ENCODE measurements around the gene INPP5A.
"Not testable (repeated sequence)": the region's sequence is repeated elsewhere in the genome, so short reads cannot be mapped to it uniquely, and the experiment has no call there.

The INPP5A gene

GRCh38 chr10:132742837-132743194, 205.2 kb downstream of the INPP5A start:
- no peak for DNase-seq (ENCODE audit: low read depth)

DNA sequence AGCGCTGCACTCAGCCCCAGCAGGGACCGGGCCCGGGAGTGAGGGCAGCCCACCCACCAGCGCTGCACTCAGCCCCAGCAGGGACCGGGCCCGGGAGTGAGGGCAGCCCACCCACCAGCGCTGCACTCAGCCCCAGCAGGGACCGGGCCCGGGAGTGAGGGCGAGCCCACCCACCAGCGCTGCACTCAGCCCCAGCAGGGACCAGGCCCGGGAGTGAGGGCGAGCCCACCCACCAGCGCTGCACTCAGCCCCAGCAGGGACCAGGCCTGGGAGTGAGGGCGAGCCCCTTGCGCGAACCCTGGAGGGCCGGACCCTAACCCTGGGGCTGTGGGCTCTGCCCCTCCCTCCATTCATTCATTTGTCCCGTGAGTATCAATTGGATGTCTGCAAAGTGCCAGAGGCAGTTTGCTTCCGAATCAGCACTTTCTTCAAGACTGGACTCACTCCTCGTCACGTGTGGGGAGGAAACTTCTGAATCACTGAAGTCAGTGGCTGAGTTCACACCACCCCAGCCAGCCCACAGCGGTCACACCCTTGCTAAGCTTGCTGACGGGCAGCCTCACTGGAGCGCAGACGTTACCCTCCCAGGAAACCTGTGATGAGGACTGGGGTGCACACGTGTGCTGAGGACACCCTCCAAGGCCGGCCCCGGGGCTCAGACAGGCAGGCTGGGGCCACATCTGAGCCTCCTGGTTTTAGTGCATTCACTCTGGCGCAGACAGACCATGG, 205.8 kb downstream of the INPP5A start:
- DNase-seq (ENCODE audit: low read depth), result not testable (repeated sequence)

GRCh38 chr10:132743925-132744490, 206.4 kb downstream of the INPP5A start:
- DNase-seq (ENCODE audit: low read depth), result no peak

DNA sequence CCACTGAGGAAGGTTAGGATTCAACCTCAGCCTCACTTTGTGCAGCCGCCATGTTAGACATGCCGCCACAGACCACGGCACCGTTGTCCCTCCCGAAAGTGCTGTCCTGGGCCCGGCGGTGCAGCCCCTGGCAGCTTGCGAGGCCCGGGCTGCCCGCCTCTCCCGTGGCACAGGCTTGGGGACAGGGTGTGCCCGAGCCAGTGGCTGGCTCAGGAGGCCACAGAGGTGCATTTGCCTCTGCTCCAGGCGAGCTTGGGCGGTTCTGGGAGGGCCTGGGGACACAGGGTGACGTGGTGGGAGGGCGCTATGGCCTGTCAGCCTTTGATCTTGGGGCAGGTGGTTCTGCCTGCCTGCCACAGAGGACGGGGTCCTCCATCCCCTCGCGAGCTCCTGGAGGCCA, 207.3 kb downstream of the INPP5A start:
- no peak for DNase-seq (ENCODE audit: low read depth)

DNA sequence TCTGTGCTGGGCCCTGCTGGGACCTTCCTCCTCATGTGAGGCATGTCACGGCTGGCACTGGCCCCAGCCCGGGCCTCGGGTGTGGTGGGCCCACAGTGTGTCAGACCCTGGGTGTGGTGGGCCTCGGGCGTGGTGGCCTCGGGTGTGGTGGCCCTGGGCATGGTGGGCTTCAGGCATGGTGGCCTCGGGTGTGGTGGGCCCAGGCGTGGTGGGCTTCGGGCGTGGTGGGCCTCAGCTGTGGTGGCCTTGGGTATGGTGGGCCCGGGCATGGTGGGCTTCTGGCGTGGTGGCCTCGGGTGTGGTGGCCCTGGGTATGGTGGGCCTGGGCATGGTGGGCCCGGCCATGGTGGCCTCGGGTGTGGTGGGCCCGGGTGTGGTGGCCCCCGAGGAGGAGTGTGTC, 207.9 kb downstream of the INPP5A start:
- no peak for DNase-seq (ENCODE audit: low read depth)

DNA sequence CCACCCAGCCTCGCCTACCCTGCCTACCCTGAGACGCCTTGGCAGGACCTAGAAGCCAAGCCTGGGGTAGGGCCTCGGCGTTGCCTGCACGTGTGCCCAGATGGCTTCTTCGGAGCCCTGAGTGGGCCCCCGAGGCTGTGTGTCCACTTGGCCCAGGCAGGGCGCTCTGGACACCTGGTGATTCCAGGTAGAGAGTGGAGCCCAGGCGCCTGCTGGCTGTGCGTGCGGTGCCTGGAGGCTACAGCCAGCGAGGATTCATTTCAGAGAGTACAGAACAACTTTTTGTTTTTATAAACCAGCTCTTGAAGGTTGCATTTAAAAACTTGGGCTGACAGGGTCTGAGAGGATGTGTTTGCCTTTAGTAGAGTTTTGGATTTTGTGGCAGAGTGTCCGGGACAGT, 208.4 kb downstream of the INPP5A start:
- no peak for DNase-seq (ENCODE audit: low read depth)

DNA sequence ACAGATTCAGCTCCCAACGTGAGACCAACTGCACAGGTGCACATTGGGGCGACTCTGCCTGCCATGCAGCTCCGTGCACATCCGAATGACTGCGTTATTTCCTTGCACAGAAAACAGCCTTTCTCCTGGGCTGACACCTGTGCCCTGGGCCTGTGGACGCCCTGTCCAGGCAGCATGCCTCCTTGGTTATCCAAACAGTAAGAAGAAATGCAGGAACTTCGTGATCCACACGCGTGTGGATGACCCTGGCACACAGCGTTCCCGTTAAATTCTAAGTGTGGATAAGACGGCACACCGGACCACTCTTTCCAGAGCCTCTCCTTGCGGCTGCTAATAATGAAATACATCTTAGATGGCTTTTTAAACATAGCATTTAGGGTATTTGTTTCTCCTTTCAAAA, 208.8 kb downstream of the INPP5A start:
- DNase-seq (ENCODE audit: low read depth), result no peak

DNA sequence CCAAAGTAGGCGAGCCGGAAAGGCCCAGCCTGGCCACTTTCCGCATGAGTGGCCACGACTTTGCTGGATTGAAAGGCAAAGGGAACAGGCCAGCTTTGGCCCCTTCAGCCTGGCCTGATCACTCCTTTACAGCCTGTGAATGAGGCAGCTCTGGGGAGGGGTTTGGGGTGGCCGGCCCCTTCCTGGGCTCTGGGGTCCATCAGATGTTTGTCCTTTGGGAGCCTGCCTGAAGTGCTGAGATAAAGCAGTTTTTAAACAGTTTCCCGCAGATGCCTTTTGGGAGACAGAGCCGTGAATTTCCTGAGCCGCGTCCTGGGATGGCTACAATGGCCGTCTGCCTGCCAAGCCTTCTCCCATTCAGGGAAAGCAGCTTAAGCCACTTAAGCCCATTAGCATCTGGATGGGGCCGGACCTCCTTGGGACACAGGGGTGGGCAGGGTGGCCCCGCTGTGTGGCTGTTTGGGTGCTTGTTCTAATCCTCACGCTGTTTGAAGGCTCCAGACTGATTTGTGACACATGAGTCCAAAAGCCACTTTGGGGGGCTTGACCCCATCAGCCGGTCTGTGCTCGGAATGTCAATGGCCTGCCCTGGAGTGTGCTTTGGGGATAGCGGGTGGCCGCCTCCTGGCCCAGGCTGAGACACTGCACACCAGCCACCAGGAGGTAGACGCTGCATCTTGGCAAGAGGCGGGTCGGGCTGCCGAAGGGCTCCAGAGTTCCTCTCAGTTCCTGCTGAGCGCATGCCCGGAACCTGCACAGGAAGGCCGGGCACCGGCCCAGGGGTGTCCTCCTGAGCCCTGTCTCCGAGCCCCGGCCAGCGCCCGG, 209.4 kb downstream of the INPP5A start:
- no peak for DNase-seq (ENCODE audit: low read depth)

DNA sequence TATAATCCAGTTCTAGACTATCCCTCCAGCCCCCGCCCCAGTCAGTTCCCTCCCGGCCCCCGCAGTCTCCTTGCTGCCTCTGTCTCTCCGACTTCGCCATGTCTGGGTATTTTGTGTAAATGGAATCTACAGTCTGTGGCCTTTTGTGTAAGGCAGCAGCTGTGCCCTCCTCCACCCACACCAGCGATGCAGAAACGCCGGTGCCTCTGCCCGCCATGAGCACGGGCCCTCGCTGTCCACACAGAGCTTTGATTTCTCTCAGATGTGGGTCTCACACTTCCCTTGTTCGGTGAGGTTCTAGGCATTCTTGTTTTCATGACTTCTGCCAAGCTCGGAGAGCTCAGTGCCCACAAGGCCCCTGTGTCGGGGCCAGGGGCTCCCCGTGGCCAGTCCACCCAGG, 210.5 kb downstream of the INPP5A start:
- no peak for DNase-seq (ENCODE audit: low read depth)

GRCh38 chr10:132748545-132749370, 211.2 kb downstream of the INPP5A start:
- no peak for DNase-seq (ENCODE audit: low read depth)

GRCh38 chr10:132749371-132749795, 211.8 kb downstream of the INPP5A start:
- no peak for DNase-seq (ENCODE audit: low read depth)

- DNase-seq (ENCODE audit: low read depth), result no peak
Measured at GRCh38 chr10:132750936-132751335, 213.3 kb downstream of the INPP5A start.

DNA sequence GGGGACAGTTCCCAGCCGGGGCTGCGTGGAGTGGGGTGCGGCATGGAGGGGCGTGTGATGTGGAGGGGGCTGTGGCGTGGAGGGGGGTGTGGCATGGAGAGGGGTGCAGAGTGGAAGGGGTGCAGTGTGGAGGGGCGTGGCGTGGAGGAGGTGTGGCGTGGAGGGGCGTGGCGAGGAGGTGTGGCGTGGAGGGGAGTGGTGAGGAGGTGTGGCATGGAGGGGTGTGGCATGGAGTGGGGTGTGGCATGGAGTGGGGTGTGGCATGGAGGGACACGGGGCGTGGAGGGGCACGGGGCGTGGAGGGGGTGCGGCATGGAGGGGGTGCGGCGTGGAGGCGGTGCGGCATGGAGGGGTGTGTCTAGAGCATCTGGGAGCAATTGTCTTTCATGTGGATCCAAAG, 214.8 kb downstream of the INPP5A start:
- DNase-seq (ENCODE audit: low read depth), result no peak

DNA sequence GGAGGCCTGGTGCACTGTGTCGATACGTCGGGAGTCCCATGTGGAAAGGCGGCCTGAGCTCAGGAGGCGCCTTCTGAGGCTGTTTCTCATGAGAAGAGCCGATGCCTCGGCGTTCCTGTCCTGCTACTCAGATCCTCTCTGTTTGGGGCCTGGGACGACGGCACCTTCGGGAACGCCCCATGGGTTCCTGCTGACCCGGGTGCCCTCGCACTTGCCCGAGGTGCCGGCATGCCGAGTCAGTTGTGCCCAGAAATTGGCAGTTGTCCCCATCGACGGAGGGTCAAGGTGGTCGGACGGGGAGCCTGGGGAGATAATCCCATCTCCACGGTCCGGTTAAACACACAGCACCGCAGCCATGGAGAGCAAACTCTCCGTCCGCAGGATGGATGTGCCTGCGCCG, 215.4 kb downstream of the INPP5A start:
- no peak for DNase-seq (ENCODE audit: low read depth)

DNA sequence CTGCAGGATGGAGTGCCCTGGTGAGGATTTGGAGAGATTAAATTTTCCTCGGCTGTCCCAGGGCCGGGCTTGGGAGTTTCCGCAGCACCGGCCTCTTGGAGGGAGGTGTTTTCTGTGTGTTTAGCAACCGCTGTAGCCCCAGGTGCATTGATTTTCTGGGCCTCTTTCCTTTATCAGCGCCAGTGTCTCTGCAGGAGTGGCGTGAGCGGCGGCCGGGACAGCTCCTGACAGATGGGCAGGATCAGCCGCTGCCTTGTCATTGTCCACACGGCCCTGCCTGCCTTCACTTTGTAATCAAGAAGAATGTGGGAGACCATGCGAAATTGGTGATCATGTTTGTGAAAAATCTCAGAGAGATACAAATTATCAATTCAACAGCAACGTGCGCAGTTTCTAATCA, 216.0 kb downstream of the INPP5A start:
- no peak for DNase-seq (ENCODE audit: low read depth)

DNA sequence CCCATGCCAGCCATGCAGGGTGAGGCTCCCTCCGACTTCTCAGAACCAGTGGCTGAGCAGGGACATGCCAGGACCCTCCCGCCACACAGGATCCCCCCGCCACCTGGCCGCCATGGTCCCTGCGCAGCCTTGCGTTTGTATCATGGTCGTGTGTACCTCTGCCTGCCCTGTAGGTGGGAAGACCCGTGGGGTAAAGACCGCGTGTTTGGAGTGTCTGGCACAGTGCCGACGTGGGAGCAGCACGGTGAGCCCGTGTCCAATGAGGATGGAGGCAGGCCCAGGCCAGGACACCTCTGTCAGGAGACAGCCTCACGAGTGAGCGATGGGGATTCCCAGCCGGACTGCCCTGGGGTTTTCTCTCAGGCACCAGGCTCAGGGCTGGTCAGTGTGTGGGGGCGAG, 216.5 kb downstream of the INPP5A start:
- DNase-seq (ENCODE audit: low read depth), result no peak

GRCh38 chr10:132755166-132755711, 217.7 kb downstream of the INPP5A start:
- DNase-seq (ENCODE audit: low read depth), result no peak

DNA sequence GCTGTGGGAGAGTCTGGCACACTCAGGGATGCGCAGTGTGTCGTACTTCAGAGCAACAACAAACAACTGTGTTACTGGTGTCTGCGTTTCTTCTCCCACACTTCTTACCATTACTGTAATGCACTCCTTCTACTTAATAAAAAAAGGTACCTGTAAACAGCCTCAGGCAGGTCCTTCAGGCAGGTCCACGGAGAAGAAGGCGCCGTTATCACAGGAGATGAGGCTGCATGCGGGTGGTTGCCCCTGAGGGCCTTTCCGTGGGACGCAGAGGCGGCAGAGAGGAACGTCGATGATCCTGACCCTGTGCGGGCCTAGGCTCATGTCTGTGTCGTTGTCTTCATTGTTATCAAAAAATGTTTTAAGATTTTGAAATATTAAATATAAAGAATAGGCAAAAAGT, 219.0 kb downstream of the INPP5A start:
- DNase-seq (ENCODE audit: low read depth), result no peak

DNA sequence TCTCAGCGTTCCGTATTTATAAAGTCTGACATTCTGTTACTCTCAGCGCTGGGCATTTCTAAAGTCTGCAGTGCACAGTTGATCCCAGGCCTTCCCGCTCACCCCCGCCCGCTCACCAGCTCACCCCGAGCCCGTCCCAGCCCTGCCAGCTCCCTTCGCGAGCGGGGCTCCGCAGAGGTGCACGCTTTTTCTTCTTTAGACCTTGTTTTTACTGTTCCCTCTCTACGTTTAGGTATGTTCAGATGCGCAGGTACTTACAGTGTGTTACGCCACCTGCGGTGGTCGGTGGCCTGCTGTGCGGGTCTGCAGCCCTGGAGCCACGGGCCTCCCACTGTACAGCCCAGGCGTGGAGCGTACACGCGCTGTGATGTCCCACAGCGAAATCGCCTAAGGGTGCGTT, 219.6 kb downstream of the INPP5A start:
- DNase-seq (ENCODE audit: low read depth), result no peak

DNA sequence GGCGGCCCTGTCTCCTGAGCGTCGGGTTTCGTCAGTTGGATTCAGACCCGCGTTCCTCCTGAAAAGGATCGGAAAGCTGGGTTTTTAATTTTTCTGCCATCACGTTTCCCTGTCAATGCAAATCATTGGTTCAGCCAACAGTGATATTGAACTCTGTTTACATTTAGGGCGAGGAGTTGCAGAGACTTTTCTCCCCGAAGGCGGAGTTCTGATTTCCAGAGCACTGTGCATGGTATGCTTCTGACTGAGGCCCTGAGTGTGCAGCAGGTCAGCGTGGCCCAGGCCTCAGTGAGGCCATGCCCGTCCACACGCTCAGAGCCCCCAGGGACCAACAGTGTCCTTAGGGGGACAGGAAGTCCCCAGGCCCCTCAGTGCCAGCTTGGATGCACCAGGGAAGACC, 221.3 kb downstream of the INPP5A start:
- no peak for DNase-seq (ENCODE audit: low read depth)

DNA sequence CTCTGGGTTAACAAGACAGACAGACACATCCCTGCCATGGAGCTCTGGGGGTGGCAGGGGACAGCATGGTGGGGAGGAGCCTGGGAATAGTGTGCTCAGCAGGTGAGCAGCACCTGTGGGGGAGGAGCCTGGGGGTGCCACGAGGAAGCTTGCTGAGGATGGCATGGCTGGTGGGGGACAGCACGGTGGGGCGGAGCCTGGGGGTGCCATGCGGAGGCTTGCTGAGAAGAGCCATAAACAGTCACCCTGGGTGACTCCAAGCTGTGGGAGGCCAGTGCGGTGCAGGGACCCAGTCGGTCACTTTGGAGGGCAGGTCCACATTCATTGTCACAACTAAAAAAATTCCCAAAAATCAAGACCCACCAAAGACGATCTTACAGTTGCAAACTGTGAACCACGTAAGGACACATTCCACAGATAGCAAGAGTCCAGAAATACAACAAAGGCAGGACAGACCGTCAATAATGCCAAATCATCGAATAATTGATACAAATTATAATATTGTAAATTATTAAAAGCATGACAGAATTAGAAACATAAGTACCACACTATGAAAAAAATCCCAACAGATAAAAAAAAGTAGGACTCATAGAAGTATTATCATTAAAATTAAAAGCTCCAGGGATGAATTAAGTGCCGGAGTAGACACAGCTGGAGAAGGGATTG, 223.9 kb downstream of the INPP5A start:
- no peak for DNase-seq (ENCODE audit: low read depth)

DNA sequence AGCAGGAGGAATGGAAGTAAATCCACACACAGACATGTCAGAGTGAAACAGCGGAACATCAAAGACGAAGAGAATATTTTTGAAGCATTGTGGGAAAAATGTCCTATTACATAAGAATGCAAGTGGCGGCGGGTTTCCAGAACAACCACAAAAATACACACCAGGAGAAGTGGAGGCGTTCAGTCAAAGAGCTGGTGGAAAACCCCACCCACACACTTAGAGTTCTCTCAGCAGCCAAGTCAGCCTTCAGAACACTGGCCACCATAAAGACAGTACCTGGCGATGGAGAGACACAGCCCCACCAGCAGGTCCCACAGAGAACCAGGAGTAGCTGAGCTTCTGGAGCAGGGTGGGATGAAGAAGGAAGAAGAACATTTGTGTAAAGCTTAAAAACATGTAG, 224.7 kb downstream of the INPP5A start:
- DNase-seq (ENCODE audit: low read depth), result no peak

Measured in stimulated activated CD8-positive, alpha-beta memory T cell treated with anti-CD3 and anti-CD28 coated beads, Interleukin-12 subunit alpha, Interleukin-12 subunit beta, amount 100 ng/mL, for 4 hours (primary cell).